GM12891 (cell line): Measurements from ENCODE around the gene PRR7.

ENCODE experiments used
- PAX5 ChIP-seq: IDR thresholded peaks from 2 replicates; pipeline ENCODE4 v1.6.1; 2011; ENCODE audit warnings: low read length, moderate library complexity, mild to moderate bottlenecking; ENCODE audit not compliant: insufficient read depth, severe bottlenecking
- POLR2A ChIP-seq: IDR thresholded peaks from 2 replicates; pipeline ENCODE4 v1.6.1; 2011; ENCODE audit warnings: low read depth, low read length, control low read depth
- POLR2AphosphoS5 ChIP-seq: IDR thresholded peaks from 2 replicates; pipeline ENCODE4 v1.6.1; 2011; ENCODE audit warnings: low read depth, low read length, control low read depth
- TAF1 ChIP-seq: IDR thresholded peaks from 2 replicates; pipeline ENCODE4 v1.6.1; 2011; ENCODE audit warnings: low read depth, low read length, control low read depth

DNA sequence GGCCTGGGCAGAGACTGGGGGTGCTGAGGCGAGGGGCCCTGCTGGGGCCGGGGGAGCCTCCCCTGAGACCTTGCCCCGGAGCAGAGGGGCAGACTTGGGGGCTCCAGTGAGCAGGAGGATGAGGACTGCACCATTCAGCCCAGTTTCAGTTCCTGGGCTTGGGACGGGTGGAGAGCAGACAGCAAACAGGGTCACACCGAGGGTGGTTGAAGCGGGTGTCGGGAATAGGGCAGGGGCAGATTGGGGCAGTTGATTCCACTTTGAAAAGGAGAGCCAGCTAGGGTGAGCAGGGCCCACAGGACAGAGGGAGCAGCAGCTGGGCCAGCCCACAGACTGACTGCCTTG, 15.7 kb upstream of the PRR7 start:
- TF ChIP-seq POLR2A = no peak
- TF ChIP-seq POLR2AphosphoS5 = no peak
- TF ChIP-seq TAF1 = no peak
- TF ChIP-seq PAX5 = no peak
